Measurements from ENCODE around the gene RBP3. TPM values are rescaled to one million over a fixed set of nuclear protein-coding genes. Genes with fewer than 3 reads are reported as not detected.

The RBP3 gene
- polyA plus RNA-seq, 3 donors: not detected

DNA sequence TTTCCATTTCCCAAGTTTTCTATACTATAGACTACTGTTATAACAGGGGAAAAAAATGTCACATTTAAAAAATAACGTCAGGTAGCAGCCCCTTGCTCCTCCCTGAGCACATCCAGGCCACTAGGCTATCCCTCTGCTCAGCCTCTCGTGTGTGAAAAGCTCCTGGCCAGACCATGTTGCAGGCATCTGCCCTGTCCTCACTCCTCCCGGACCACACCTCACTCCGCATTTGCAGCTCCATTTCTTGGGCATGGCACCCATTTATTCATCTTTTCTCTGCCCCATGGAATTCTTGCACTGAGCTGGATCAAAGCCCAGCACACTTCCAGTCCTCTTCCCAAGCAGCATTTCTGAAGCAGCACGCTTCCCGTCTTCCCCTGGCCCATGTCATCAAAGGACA, 27.4 kb upstream of the RBP3 start:
- H3K4me1 Mint-ChIP-seq: no peaks in the 10 kb centered on the region
- Histone ChIP-seq H3K4me2 (replicated peaks; ENCODE audit: extremely low read depth, low read length, poor library complexity, severe bottlenecking) (no peak overlapping the region), H3K9me3 (replicated peaks in 1 of 2; ENCODE audit: control insufficient read depth in 1 of 2, insufficient read depth in 1 of 2, low read length in 2 of 2) (no peaks in the 10 kb centered on the region), H3K9ac (ENCODE audit: insufficient read depth, low read length, poor library complexity, severe bottlenecking) (no peak overlapping the region), H3K36me3 (replicated peaks in 1 of 2; ENCODE audit: control insufficient read depth in 1 of 2, insufficient read depth in 2 of 2, low read length in 2 of 2) (no peaks in the 10 kb centered on the region), H3K27ac (ENCODE audit: low read depth in 1 of 2, low read length in 2 of 2) (no peak overlapping the region), H3K27me3 (ENCODE audit: control insufficient read depth in 2 of 2, insufficient read depth in 2 of 2, low read length in 2 of 2) (no peaks in the 10 kb centered on the region), H4K20me1 (ENCODE audit: insufficient read depth, low read length) (no peaks in the 10 kb centered on the region), H2AFZ (ENCODE audit: insufficient read depth, low read depth, low read length, poor library complexity, severe bottlenecking) (no peak overlapping the region), H3K4me3 (replicated peaks in 1 of 3; ENCODE audit: low read depth in 2 of 3, low read length in 3 of 3) (no peak overlapping the region), H3K79me2 (ENCODE audit: insufficient read depth, low read length) (no peaks in the 10 kb centered on the region), H3K4me1 (ENCODE audit: control insufficient read depth in 1 of 2, insufficient read depth in 2 of 2, low read length in 2 of 2) (no peaks in the 10 kb centered on the region)
- H3K4me3 Mint-ChIP-seq: no peak overlapping the region
- peaks cover 0 to 1% (median 0%) of the 10 kb centered on the region in 7 donors for H3K9me3 Mint-ChIP-seq
- H3K36me3 Mint-ChIP-seq: no peaks in the 10 kb centered on the region
- no peak overlapping the region for H3K27ac Mint-ChIP-seq
- TF ChIP-seq CTCF (IDR thresholded peaks at IDR 0.05): no peak
- intact Hi-C loops (cut with micrococcal nuclease): no loop called here
- WGBS (ENCODE audit: insufficient coverage): 85% methylated on average over 6 of the region's 6 CpGs
- DNase-seq: no peak
- peaks cover 3 to 6% (median 6%) of the 10 kb centered on the region in 3 donors for H3K27me3 Mint-ChIP-seq (ENCODE audit: low read depth in 3 of 3)

GRCh38 chr10:47321521-47322195, 26.5 kb upstream of the RBP3 start:
- Histone ChIP-seq H3K27me3 (ENCODE audit: control insufficient read depth in 2 of 2, insufficient read depth in 2 of 2, low read length in 2 of 2) (no peaks in the 10 kb centered on the region), H3K4me1 (ENCODE audit: control insufficient read depth in 1 of 2, insufficient read depth in 2 of 2, low read length in 2 of 2) (no peaks in the 10 kb centered on the region), H3K36me3 (replicated peaks in 1 of 2; ENCODE audit: control insufficient read depth in 1 of 2, insufficient read depth in 2 of 2, low read length in 2 of 2) (no peaks in the 10 kb centered on the region), H3K9me3 (replicated peaks in 1 of 2; ENCODE audit: control insufficient read depth in 1 of 2, insufficient read depth in 1 of 2, low read length in 2 of 2) (no peaks in the 10 kb centered on the region), H3K79me2 (ENCODE audit: insufficient read depth, low read length) (no peaks in the 10 kb centered on the region), H3K27ac (ENCODE audit: low read depth in 1 of 2, low read length in 2 of 2) (no peak overlapping the region), H2AFZ (ENCODE audit: insufficient read depth, low read depth, low read length, poor library complexity, severe bottlenecking) (no peak overlapping the region), H3K4me3 (replicated peaks in 1 of 3; ENCODE audit: low read depth in 2 of 3, low read length in 3 of 3) (no peak overlapping the region), H3K4me2 (replicated peaks; ENCODE audit: extremely low read depth, low read length, poor library complexity, severe bottlenecking) (no peak overlapping the region), H4K20me1 (ENCODE audit: insufficient read depth, low read length) (no peaks in the 10 kb centered on the region), H3K9ac (ENCODE audit: insufficient read depth, low read length, poor library complexity, severe bottlenecking) (no peak overlapping the region)
- Mint-ChIP-seq H3K27me3 (ENCODE audit: low read depth in 3 of 3) (peaks cover 0 to 6% (median 6%) of the 10 kb centered on the region in 3 donors), H3K27ac (no peak overlapping the region), H3K4me3 (no peak overlapping the region), H3K36me3 (no peaks in the 10 kb centered on the region), H3K4me1 (no peaks in the 10 kb centered on the region), H3K9me3 (peaks cover 0 to 1% (median 0%) of the 10 kb centered on the region in 7 donors)
- 96% methylated on average over 4 of the region's 8 CpGs for WGBS (ENCODE audit: insufficient coverage)
- no peak for DNase-seq
- TF ChIP-seq CTCF (IDR thresholded peaks at IDR 0.05): no peak
- intact Hi-C loops (cut with micrococcal nuclease): no loop called here
